ENCODE data around the gene IL3. TPM values are rescaled to one million over a fixed set of nuclear protein-coding genes. Genes with fewer than 3 reads are reported as not detected.

IL3 gene
- total and polyA plus RNA-seq, 2 experiments from 2014 or later, result not detected

GRCh38 chr5:132100672-132101261 lies 40.3 kb downstream of the IL3 start (continued):
- TF ChIP-seq ZNF462 (CRISPR knock-in tag; IDR thresholded peaks at IDR 0.05), result no peak
- no peak for TF ChIP-seq STAT1 (IDR thresholded peaks at IDR 0.05; ENCODE audit: unreplicated experiment)
- TF ChIP-seq ETS1 (IDR thresholded peaks at IDR 0.05), result no peak

DNA sequence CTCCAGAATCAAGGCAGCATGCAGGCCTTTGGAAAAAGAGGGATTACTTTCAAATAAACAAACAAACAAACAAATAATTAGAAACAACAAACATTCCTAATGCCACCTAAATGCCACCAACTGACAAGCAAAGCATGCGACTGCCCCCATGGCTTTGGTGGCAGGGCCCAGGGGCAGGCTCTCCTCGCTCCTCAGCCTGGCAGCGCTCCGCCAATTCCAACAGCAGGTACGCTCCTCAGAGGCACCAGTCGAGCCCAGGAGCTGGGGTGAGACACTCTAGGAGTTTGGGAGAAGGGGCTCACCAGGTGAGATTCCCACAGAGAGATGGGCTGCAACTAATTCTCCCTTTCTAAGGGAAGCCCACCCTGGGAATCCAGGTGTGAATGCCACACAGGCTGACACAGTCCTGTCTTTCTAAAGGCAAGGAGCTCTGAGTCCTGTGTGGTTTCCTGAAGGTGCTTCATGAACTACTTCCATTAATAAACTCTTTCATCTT lies 41.0 kb downstream of the IL3 start:
- Mint-ChIP-seq H3K4me3 (no peak overlapping the region), H3K36me3 (ENCODE audit: low read depth) (no peaks in the 10 kb centered on the region), H3K27me3 (ENCODE audit: insufficient read depth, low read depth, poor library complexity) (no peaks in the 10 kb centered on the region), H3K9me3 (no peaks in the 10 kb centered on the region), H3K4me1 (no peaks in the 10 kb centered on the region), H3K27ac (no peak overlapping the region)
- no peaks in the 10 kb centered on the region for H3K36me3 ChIP-seq (ENCODE audit: insufficient read depth)
- no peaks in the 10 kb centered on the region for H3F3A ChIP-seq (replicated peaks; ENCODE audit: low read depth)
- H4K20me1 ChIP-seq (replicated peaks; ENCODE audit: insufficient read depth), result no peaks in the 10 kb centered on the region
- H3K4me1 ChIP-seq (ENCODE audit: insufficient read depth), result no peaks in the 10 kb centered on the region
- no peak overlapping the region for H2AFZ ChIP-seq
- H3K27ac ChIP-seq (ENCODE audit: low read depth), result no peak overlapping the region
- H3K4me2 ChIP-seq, result no peak overlapping the region
- H3K27me3 ChIP-seq (ENCODE audit: insufficient read depth), result no peaks in the 10 kb centered on the region
- no peak for ATAC-seq
- H3K4me3 ChIP-seq, result no peak overlapping the region
- H3K9me2 ChIP-seq (ENCODE audit: insufficient read depth), result no peaks in the 10 kb centered on the region
- no peaks in the 10 kb centered on the region for H3K79me2 ChIP-seq (replicated peaks; ENCODE audit: insufficient read depth)
- DNase-seq (ENCODE audit: low spot score), result no peak
- TF ChIP-seq CREB1 (CRISPR knock-in tag; IDR thresholded peaks at IDR 0.05; ENCODE audit: low read depth), result no peak
- TF ChIP-seq EZH2phosphoT487 (IDR thresholded peaks at IDR 0.05; ENCODE audit: unreplicated experiment), result no peak
- TF ChIP-seq ZNF462 (CRISPR knock-in tag; IDR thresholded peaks at IDR 0.05), result no peak
- TF ChIP-seq JUNB (IDR thresholded peaks at IDR 0.05; ENCODE audit: unreplicated experiment), result no peak
- TF ChIP-seq EZH2 (IDR thresholded peaks at IDR 0.05; ENCODE audit: low read depth, unreplicated experiment), result no peak
- TF ChIP-seq ZNF331 (CRISPR knock-in tag; IDR thresholded peaks at IDR 0.05; ENCODE audit: low read depth), result no peak
- no peak for TF ChIP-seq STAT1 (IDR thresholded peaks at IDR 0.05; ENCODE audit: unreplicated experiment)

All from GM23338 (cell line).